ENCODE results near the gene PCDH9. TPM values are rescaled to one million over a fixed set of nuclear protein-coding genes. Genes with fewer than 3 reads are reported as not detected.

The PCDH9 gene
- polyA plus RNA-seq, 4 donors = 12.2 to 16.9 (median 14.7) TPM

DNA sequence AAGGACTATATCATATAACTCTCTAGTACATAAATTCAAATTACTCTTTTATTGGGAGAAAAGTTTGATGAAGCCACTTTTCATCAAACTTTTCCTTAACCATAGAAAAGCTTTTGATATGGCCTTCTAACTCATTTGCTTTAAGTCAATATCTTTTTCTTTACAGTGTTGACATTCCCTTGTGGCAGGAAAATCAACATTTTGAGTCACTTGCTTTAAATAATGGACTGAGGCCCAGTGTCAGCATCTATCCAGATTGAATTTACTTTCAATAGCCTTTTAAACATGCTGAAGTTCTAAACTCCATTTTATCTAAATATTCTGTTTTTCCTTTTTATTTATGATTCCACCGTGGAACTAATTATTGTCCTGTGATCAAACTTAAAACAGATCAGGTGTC lies 62.7 kb downstream of the PCDH9 start:
- no peak for DNase-seq (ENCODE audit: low read depth in 4 of 4, low spot score in 3 of 4)

DNA sequence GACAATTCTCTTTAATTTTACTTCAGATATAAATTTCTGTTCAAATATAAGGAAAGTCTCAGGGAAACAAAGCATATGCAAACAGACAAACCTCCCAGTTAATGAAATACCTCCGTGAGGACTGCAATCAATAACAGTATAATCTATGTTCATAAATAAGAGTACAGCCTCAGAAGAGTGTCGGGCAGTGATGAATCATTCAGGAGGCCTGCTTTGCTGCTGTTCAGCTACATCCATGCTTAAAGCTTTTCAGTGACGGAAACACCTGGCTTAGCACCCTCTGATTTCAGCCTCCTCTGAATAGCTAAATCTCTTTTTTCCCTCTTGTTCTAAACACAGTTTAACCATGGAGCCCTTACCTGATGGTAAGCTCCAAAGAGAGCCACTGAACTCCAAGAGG lies 69.0 kb downstream of the PCDH9 start:
- no peak for DNase-seq (ENCODE audit: low read depth in 4 of 4, low spot score in 3 of 4)

DNA sequence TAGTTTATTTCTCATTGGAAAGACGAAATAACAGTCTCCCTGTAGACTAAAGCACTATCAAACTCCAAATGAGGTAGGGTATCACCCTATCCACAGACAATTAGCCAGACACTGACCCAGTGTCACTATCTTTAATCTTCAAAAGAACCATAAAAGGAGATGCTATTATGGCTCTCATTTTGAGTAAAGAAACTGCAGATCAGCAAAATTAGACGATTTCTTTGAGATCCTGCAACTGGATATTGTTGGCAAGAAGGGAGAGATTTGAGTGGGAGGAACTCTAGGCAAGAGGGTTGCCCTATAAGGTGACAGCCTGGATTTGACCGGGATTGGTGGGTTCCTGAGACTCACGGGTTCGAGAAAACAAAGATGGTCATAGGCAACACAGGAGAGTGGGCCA lies 71.2 kb downstream of the PCDH9 start:
- DNase-seq (ENCODE audit: low read depth in 4 of 4, low spot score in 3 of 4) = no peak

DNA sequence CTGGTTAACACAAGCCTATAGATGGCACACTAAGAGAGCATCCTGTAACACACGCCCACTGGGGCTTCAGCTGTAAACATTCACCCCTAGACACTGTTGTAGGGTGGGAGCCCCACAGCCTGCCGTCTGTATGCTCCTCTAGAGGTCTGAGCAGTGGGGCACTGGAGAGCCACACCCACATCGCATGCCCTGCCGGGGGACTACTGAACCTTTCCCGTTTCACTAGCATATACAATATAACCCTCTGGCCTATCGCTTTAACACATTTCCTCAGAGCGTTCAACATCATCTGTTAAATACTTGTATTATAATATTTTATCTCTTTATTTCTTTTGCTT lies 73.4 kb downstream of the PCDH9 start:
- no peak for DNase-seq (ENCODE audit: low read depth in 4 of 4, low spot score in 3 of 4)

DNA sequence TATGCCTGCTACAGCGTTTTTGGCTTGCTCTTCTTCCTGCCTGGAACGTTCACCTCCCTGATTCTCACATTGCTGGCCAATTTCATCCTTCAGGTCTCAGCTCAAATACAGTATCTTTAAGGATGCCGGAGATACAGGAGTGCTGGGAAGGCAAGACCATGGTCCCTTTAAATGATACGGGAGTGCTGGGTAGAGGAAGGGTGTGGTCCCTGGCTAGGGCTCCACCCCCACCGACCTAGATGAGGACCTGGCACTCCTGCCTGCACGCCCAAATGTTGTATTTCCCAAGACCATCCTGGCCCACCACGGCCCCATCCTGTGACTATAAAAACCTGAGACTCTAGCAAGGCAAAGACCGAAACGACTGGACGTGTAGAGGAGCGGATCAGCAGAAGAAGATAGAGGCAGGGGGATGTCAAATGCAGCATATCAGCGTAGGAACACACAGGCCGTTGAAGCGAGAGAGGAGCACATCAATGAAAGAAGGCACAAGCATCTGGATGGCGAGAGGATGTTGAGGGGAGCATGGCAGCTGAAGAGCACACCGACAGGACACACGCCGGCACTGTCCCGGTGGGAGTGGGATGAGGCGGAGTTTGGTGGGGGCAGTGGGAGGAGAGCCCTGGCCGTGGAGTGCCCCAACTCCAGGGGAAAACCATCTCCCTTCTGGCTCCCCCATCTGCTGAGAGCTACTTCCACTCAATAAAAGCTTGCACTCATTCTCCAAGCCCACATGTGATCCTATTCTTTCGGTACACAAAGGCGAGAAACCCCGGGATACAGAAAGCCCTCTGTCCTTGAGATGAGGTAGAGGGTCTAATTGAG lies 74.0 kb downstream of the PCDH9 start:
- no peak for DNase-seq (ENCODE audit: low read depth in 4 of 4, low spot score in 3 of 4)

DNA sequence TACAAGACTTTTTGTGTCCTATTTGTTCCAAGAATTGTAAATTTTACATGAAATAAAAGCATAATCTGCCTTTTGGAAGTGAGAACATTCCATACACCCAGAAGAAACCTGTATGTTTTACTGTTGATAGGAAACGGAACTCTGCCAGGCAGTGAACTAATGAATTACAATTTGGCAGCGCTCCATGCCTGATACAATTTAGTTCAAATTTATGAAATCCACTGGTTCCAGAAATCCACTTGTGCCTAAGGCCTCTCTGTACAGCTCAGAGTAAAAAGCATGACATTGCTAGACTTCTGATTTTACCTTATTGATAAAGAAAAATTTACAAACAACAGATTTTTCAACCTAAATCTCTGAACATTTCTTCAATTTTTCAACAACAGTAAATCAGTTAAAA lies 78.1 kb downstream of the PCDH9 start:
- no peak for DNase-seq (ENCODE audit: low read depth in 4 of 4, low spot score in 3 of 4)

DNA sequence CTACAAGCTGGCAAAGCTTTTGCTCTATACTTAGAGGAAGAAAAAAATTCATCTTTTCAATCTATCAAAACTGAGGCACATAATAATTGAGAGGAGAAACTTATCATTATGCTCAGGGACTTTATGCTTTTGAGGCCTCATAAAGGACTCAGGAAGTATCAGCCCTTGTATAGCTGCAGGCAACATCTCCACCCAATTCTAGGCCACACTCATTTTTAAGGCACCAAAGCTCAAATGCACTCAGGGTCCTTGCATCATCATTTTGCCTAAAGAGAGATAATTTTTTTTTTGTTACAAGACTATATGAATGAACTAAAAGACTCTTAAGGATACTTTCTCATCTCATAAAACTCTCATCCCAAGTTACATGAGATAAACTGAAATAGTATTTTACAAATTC lies 78.5 kb downstream of the PCDH9 start:
- DNase-seq (ENCODE audit: low read depth in 4 of 4, low spot score in 3 of 4) = no peak

DNA sequence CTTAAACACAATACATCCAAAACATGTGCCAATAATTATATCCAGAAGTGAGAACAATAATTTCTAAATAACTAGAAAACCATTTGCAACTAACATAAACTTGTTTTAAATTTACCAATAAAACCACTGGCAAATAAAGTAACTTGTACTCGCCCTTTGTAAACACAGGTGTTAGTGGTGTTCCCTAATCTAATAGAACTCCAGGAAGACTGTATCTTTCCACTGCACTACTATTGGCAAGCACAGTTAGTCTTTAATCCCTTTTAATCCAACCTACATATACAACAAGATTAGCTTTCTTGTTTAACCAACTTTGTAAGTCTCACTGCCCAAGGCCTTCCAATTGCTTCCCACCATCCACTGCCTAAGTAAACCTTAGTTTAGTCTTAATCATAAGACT lies 79.5 kb downstream of the PCDH9 start:
- no peak for DNase-seq (ENCODE audit: low read depth in 4 of 4, low spot score in 3 of 4)

DNA sequence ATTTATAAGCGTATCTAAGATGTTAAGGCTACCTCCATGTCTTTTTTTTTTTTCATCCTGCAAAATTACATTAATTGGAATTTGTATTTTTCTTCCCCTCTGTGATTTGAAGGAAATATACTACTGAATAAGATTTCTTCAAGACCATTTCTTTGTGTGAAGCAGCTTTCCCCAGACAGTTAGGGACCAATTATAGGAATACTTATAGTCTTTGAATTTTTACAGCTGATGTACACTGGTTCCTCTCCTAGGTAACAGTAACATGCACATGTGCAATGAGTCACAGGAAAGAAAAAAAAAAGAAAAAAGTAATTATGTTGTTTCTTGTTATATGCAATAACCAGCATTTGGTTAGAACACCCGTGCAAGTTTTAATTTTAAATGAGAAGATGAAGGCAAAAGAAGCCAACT lies 82.0 kb downstream of the PCDH9 start:
- no peak for DNase-seq (ENCODE audit: low read depth in 4 of 4, low spot score in 3 of 4)

DNA sequence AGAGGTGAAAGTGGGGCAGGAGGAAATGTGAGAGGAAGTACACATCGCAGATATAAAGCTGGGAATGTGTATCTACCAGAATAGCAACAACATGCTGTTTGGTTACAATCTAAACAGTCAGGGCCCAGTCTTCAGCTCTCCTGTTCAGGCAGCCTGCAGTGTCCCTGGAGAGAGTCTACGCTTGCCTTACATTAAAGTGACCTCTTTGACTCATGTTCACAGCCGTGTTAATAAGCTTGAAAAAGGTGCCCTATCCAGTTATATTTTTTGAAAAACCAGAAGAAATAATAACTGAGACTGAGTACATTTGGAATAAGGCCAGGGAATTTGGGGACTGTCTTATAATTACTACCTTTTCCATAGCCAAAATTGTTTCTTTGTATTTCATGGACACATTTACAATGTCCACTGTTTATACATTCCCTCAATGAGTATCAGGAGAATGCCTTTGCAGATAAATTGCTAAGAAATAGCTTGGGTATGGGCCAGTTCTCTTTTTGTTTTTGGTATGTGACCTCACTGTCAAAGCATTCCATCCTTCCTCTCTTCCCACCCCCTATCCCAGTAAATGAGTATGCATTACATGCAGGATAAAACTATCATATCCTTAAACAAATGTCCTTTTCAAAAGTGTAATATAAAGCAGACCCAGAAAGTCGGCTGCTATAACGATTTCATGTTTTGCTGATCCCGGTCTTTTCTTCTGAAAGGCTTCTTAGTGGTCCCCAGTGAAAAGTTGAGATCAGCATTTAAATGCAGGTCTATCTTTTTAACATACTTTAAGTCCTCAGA lies 82.6 kb downstream of the PCDH9 start:
- no peak for DNase-seq (ENCODE audit: low read depth in 4 of 4, low spot score in 3 of 4)

DNA sequence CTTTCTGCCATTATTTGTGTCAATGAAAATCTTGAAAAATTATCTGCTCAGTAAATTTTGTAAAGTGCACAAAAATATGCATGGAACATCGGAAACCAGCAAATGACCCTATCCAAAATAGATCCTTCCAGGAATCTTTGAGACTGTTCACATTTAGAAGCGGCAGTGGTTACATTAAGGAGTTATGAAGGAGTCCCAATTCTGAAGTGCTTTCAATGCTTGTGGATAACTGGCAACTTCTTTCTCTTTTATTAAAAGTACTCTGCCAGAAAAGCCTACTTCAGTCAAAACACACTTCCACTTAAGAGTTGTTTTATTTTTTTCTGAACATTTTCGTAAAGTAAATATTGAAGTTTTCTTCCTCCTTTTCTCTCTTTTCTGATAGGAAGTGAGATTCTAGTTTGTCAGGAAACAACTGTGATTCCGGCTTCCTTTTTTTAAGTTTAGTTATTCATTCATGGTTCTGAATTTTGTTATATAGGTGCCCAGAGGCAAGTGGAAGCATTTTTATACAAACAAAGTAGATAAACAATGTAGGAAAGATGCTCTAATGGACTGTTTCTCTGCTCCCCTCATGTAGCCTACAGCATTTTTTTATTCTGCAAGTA lies 83.5 kb downstream of the PCDH9 start:
- DNase-seq (ENCODE audit: low read depth in 4 of 4, low spot score in 3 of 4) = no peak

DNA sequence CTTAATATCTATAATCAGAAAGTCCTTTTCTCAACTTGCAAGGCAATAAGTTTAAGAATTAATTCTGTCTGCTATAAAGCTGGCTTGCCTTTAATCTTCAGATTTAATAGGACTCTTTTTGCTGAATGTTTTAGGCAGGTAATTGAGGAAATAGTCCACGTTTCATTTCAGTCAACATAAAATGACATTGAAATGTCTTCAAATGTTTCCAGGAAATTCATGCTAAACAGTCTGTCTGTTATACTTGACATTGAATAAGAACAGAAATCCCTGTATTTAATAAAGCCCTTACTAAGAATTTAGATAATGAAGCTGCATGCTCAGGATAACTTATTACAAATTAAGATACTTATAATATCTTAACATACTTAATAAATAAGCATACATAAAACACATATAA lies 84.2 kb downstream of the PCDH9 start:
- no peak for DNase-seq (ENCODE audit: low read depth in 4 of 4, low spot score in 3 of 4)

DNA sequence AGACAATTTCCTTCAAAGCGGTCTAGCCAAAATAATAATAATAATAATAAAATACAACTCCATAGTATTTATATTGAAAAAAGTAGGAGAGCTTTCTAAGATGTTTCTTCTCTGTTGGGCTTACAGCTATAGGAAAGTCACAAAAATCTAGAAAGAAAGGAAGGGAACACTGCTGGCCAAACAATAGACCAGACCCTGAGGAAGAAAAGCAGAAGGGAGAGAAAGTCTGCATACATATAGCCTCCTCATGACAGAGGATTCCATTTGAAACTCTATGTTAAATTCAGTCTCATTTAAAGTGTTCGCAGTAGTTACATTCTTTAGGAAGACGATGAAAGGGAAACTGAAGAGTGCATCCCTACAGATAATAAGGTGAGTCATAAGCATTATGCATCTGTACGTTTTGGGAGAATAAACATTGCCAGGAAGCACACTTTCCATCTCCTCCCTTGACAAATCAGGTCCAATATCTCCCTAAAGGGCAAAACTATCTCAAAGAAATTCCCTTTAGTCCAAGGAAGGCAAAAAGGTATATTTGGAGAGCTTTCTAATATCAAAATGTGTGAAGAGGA lies 86.5 kb downstream of the PCDH9 start:
- DNase-seq (ENCODE audit: low read depth in 4 of 4, low spot score in 3 of 4) = no peak

DNA sequence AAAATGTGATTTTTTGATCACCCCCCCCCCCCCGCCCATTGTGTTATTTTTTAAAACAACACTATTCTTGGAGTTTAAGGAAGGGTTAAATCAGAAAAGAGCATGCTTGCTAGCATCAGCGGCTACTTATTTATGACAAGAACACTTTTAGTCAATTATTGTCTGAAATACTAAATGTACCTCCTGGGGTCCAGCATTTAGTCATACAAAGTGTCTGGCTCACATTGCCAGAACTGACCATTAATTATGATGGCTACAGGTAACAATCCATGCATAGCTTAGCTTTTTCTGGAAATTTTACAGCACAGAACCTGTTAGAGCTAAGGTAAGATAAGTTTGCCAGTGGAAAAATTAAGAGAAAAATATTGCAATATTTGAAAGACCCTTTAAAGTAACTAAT lies 90.1 kb downstream of the PCDH9 start:
- DNase-seq (ENCODE audit: low read depth in 4 of 4, low spot score in 3 of 4) = no peak

DNA sequence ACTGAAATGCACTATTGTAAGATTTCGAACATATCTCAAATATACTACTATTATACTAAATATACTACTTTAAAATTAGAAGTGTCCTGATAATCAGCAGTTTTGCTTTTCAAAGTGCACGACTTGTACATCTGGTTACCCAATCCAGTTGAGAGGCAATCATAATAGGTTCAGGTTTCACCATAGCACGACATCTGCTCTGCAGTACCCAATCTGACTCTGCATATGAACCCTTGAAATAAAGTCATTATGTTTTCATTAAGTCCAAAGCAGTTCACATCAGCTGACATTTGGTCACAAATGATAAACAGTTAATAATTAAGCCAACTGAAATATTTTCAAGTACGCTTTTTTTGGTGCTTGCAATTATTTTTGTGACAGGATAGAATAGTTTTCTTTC lies 90.6 kb downstream of the PCDH9 start:
- DNase-seq (ENCODE audit: low read depth in 4 of 4, low spot score in 3 of 4) = no peak

DNA sequence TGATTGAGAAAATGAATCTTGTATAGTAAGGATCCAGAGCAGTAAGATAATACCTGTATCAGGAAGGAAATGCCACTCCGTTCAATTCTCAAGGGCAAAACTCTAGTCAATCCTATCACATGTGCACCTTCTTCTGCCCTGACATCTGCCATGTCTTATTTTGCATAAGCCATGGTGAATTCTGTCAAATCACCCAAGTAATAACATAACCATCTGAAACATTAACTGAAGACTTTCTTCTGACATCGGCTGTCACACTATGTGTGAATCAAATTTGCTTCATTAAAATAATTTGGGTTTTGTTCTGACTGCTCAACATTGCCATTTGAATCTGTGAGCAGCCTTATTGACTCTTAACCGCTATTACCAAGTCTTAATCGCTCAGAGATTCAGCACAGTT lies 91.2 kb downstream of the PCDH9 start:
- DNase-seq (ENCODE audit: low read depth in 4 of 4, low spot score in 3 of 4) = no peak

DNA sequence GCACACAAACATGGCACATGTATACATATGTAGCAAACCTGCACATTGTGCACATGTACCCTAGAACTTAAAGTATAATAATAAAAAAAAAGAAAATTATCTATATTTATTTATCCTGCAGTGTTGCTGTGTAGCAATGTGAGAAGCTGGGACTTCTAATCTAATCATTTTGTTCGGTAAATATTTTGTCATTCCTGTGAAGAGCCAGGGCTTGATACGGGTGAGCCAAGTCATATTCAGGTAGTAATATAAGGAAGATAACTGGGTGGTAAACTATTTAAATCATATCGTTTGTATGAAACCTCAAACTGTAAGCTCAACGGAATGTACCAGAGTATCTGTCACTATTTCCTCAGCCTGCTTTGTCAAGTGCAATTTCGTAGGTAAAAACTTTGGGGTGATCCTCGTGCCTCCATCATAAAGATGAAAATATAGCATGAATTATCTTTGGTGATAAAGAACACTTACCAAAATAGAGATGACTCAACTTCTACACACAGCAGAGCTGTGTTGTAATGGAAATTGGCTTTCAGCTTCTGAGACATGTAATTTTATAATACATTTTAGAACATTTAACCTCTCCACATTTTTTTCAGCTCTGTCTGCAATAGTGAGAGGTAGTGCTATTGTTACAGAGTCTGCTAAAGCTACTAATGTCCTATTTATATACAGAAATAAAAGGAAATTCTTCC lies 92.9 kb downstream of the PCDH9 start:
- no peak for DNase-seq (ENCODE audit: low read depth in 4 of 4, low spot score in 3 of 4)

DNA sequence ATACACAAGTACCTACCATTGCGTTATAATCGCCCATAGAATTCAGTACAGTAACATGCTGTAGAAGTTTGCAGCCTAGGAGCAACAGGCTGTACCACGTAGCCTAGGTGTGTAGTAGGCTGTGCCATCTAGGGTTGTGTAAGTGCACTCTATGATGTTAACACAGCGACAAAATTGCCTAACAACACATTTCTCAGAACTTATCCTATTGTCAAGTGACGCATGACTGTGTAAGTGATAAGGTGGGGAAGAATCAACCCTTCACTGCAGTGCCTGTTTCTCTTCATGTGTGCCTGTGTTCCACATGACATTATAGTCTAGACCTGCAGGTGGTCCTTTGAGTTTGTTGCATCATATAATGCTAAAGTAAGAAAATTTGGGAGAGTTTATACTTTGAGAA lies 94.0 kb downstream of the PCDH9 start:
- DNase-seq (ENCODE audit: low read depth in 4 of 4, low spot score in 3 of 4) = no peak

DNA sequence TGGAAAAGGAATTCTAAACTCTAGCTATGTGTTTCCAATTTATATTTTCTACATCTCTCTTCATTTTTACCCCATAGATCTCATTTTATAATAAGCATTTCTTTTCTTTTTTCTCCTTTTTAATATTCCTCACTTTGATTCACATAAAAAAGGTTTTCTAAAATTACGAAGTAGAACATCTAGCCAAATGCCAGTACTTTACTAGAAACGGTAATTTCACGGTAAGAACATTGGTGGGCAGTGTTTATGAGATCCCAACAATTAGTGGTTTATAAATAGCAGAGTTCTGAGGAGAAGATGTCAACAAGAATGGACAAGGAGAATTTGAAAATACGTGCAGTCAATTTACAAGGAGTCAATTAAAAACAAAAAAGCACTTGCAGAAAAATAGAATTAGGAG lies 94.8 kb downstream of the PCDH9 start:
- DNase-seq (ENCODE audit: low read depth in 4 of 4, low spot score in 3 of 4) = no peak

DNA sequence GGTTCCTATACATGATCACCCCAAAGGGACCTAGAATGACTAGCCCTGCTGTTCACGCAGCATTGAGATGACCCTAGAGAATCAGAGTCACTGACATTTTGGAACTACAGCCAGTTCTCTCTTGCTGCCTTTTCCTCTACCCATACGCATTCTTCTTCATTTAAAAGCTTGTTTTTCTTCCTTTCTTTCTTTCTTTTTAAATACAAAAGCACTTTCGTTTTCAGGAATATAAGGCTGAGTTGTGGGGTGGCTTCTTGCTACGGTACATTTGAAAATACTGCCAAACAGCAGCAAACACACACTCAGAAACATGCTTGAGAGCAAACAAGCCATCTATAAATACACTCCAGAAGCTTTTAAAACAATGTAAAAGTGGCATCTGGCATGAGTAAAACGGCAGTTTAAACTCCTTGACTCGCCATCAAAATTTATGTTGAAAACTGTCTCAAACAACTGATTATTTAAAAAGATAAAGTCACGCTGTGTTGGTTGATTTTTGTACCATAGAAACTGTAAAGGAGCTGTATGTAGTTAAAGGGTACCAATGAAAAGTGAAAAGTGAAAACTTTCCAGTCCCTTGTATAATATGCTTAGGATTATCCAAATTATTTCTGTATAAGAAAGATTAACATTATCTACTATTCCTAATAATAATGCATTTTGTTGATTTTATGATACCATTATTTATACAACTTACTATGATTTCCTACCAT lies 95.6 kb downstream of the PCDH9 start:
- DNase-seq (ENCODE audit: low read depth in 4 of 4, low spot score in 3 of 4) = no peak

All from left renal pelvis (tissue), 4 donors.